OCI-LY1 (cell line): ENCODE measurements around the gene CUX1.

Experiments
- EZH2 ChIP-seq: fragments of 200-600 bp; sonication (generic), shearing (Covaris generic); IDR thresholded peaks from 2 replicates; pipeline ENCODE4 v1.8.0; 2017; ENCODE audit warnings: borderline replicate concordance, mixed run types, mild to moderate bottlenecking, antibody characterized with exemption, low read length, moderate library complexity, mixed read lengths
- TF ChIP-seq, protein P1 (sequence below): fragments of 200-600 bp; sonication (generic), shearing (Covaris generic); IDR thresholded peaks from 2 replicates; pipeline ENCODE4 v1.5.1; 2017; ENCODE audit warnings: mild to moderate bottlenecking, antibody characterized with exemption, low read length, moderate library complexity, mixed read lengths

DNA sequence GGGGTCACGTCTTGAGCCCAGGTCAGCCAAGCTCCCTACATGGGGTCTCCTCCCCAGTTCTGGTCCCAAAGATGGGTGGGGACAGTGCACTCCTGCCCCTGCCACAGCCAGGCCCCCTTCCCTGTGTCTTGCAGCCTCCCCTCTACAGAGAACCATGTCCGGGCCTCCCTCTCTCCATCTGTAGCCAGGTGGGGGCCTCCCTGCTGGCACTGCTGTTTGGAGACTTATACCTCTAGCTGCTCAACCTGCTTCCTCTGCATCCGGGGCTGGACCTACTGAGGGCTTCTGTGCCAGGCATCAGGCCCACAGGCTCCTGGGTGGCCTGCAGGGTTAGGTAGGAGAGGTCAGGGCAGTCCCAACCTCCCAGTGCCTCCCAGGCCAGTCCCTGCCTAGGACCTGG, 477.2 kb downstream of the CUX1 start:
- no peak for TF ChIP-seq EZH2
- TF ChIP-seq, protein P1, sequence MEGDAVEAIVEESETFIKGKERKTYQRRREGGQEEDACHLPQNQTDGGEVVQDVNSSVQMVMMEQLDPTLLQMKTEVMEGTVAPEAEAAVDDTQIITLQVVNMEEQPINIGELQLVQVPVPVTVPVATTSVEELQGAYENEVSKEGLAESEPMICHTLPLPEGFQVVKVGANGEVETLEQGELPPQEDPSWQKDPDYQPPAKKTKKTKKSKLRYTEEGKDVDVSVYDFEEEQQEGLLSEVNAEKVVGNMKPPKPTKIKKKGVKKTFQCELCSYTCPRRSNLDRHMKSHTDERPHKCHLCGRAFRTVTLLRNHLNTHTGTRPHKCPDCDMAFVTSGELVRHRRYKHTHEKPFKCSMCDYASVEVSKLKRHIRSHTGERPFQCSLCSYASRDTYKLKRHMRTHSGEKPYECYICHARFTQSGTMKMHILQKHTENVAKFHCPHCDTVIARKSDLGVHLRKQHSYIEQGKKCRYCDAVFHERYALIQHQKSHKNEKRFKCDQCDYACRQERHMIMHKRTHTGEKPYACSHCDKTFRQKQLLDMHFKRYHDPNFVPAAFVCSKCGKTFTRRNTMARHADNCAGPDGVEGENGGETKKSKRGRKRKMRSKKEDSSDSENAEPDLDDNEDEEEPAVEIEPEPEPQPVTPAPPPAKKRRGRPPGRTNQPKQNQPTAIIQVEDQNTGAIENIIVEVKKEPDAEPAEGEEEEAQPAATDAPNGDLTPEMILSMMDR, result no peak
